Keratinocyte (primary cell): Measurements from ENCODE around the gene TLR10. TPM values are rescaled to one million over a fixed set of nuclear protein-coding genes. Genes with fewer than 3 reads are reported as not detected.

Experiments used
- DNase-seq: peaks from one replicate; pipeline ENCODE4 v3.0.0-alpha.2; 2011; ENCODE audit warnings: low read depth, missing footprints, low spot score
- FAIRE-seq: peaks from 2 replicates; lab custom pipeline; 2011; peaks lifted over from hg19 to GRCh38; lab: Jason Lieb, UNC
- H2AFZ ChIP-seq: 2 replicates; pipeline ENCODE4 v1.6.0; 2012; ENCODE audit warnings: low read length, control low read depth, inconsistent platforms; ENCODE audit not compliant: control insufficient read depth
- H3K27ac ChIP-seq: 2 replicates; pipeline ENCODE4 v1.5.1; 2011; ENCODE audit warnings: low read length; ENCODE audit not compliant: control insufficient read depth, insufficient read depth
- H3K27me3 ChIP-seq: 3 replicates; pipeline ENCODE4 v1.6.0; 2011; ENCODE audit warnings: low read length; ENCODE audit not compliant: control insufficient read depth, insufficient read depth; ENCODE audit errors: extremely low read depth
- H3K36me3 ChIP-seq, 2 experiments: 2 replicates in 1 of 2; 3 replicates in 1 of 2; pipeline ENCODE4 v1.5.1; 2011; ENCODE audit warnings: low read length in 2 of 2, mild to moderate bottlenecking in 1 of 2; ENCODE audit not compliant: control insufficient read depth in 2 of 2, insufficient read depth in 2 of 2; ENCODE audit errors: extremely low read depth in 1 of 2
- H3K4me1 ChIP-seq: 3 replicates; pipeline ENCODE4 v1.5.1; 2011; ENCODE audit warnings: low read length; ENCODE audit not compliant: control insufficient read depth, insufficient read depth; ENCODE audit errors: extremely low read depth
- H3K4me2 ChIP-seq: 3 replicates; pipeline ENCODE4 v1.6.0; 2011; ENCODE audit warnings: low read depth, low read length; ENCODE audit not compliant: control insufficient read depth, insufficient read depth; ENCODE audit errors: extremely low read depth
- H3K4me3 ChIP-seq, 3 experiments: fragments of 200-600 bp in 1 of 3; sonication (generic) in 1 of 3; 2 replicates in 2 of 3; 3 replicates in 1 of 3; pipeline ENCODE4 v1.5.1; 2011 to 2016; ENCODE audit warnings: low read length in 3 of 3, mild to moderate bottlenecking in 3 of 3, control low read depth in 2 of 3, inconsistent platforms in 1 of 3, low read depth in 1 of 3, mixed read lengths in 1 of 3, mixed run types in 1 of 3, moderate library complexity in 1 of 3; ENCODE audit not compliant: control insufficient read depth in 2 of 3, insufficient read depth in 2 of 3; ENCODE audit errors: extremely low read depth in 1 of 3
- H3K79me2 ChIP-seq: 2 replicates; pipeline ENCODE4 v1.6.0; 2012; ENCODE audit warnings: low read length; ENCODE audit not compliant: control insufficient read depth, insufficient read depth
- H3K9ac ChIP-seq: 3 replicates; pipeline ENCODE4 v1.6.0; 2011; ENCODE audit warnings: low read length; ENCODE audit not compliant: control insufficient read depth, insufficient read depth; ENCODE audit errors: extremely low read depth
- H3K9me1 ChIP-seq: 3 replicates; pipeline ENCODE4 v1.6.0; 2011; ENCODE audit warnings: low read length; ENCODE audit not compliant: control insufficient read depth, insufficient read depth; ENCODE audit errors: extremely low read depth
- H3K9me3 ChIP-seq: 2 replicates; pipeline ENCODE4 v1.5.1; 2012; ENCODE audit warnings: low read depth, low read length; ENCODE audit not compliant: control insufficient read depth
- H4K20me1 ChIP-seq: 3 replicates; pipeline ENCODE4 v1.6.0; 2011; ENCODE audit warnings: low read length; ENCODE audit not compliant: control insufficient read depth, insufficient read depth; ENCODE audit errors: extremely low read depth
- EZH2 ChIP-seq: IDR thresholded peaks from one replicate; pipeline ENCODE4 v1.6.1; 2012; ENCODE audit warnings: inconsistent platforms, mild to moderate bottlenecking, low read length, moderate library complexity
- dilution Hi-C: fragments of 300-500 bp; cut with MboI; formaldehyde crosslinking; loops from one replicate; pipeline ENCODE4 v1.7.0; 2020; ENCODE audit warnings: low sequenced_read_pairs; ENCODE audit not compliant: extremely low pct_ligation_motif_present
- polyA plus RNA-seq, 5 experiments: library from polyadenylated mRNA; depleted of rRNA in 3 of 5; stranded (reverse) in 3 of 5; stranded (forward) in 1 of 5; unstranded in 1 of 5; fragments of >200 nt; gene quantifications; 1 replicate in 1 of 5; 2 replicates in 3 of 5; 3 replicates in 1 of 5; pipeline versions ENCODE4 v1.2.1 to v1.2.3, GENCODE V29; 2011 to 2012; ENCODE audit warnings: missing spikeins in 2 of 5, low read depth in 1 of 5, low replicate concordance in 1 of 5
- TF ChIP-seq, protein P1 (sequence below), 3 experiments: IDR thresholded peaks in 1 of 3; conservative IDR thresholded peaks in 1 of 3; optimal IDR thresholded peaks in 1 of 3; 2 replicates in 2 of 3; 3 replicates in 1 of 3; pipeline versions ENCODE3 to v1.5.1; 2011; ENCODE audit warnings: low read length in 3 of 3, mild to moderate bottlenecking in 3 of 3, moderate library complexity in 2 of 3, control low read depth in 1 of 3, inconsistent platforms in 1 of 3; ENCODE audit not compliant: insufficient read depth in 2 of 3; ENCODE audit errors: extremely low read depth in 1 of 3

TLR10 gene
- polyA plus RNA-seq, 1 donor (not counting 4 experiments of a cell fraction or from before 2014, with no cell fraction given), result 0.05 TPM

DNA sequence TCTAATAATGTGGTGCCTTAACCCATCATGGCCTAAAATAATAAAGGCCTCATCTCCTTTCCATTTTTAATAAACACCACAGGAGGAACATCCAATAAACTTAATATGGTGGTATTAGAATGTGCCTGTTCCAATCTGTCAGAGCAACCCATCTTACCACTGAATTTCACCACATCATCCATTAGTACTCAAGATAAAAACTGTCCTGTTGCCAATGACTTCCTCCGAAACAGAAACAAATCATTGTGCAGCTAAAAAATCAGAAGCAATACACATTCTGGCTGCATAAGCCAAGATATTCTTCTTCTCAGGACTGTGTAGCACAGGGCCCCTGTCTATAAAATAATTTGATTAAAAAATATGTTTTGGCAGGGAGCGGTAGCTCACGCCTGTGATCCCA, 18.5 kb downstream of the TLR10 start:
- no peaks in the 10 kb centered on the region for H3K36me3 ChIP-seq
- H3K4me3 ChIP-seq, result no peak overlapping the region
- no peaks in the 10 kb centered on the region for H3K9me1 ChIP-seq
- TF ChIP-seq, protein P1, sequence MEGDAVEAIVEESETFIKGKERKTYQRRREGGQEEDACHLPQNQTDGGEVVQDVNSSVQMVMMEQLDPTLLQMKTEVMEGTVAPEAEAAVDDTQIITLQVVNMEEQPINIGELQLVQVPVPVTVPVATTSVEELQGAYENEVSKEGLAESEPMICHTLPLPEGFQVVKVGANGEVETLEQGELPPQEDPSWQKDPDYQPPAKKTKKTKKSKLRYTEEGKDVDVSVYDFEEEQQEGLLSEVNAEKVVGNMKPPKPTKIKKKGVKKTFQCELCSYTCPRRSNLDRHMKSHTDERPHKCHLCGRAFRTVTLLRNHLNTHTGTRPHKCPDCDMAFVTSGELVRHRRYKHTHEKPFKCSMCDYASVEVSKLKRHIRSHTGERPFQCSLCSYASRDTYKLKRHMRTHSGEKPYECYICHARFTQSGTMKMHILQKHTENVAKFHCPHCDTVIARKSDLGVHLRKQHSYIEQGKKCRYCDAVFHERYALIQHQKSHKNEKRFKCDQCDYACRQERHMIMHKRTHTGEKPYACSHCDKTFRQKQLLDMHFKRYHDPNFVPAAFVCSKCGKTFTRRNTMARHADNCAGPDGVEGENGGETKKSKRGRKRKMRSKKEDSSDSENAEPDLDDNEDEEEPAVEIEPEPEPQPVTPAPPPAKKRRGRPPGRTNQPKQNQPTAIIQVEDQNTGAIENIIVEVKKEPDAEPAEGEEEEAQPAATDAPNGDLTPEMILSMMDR (optimal IDR thresholded peaks at IDR 0.05 in 1 of 3, IDR thresholded peaks at IDR 0.05 in 1 of 3, conservative IDR thresholded peaks at IDR 0.05 in 1 of 3; ENCODE audit: extremely low read depth in 1 of 3, insufficient read depth in 2 of 3, low read length in 3 of 3), result no peak
- TF ChIP-seq EZH2, result no peak
- no peak overlapping the region for H2AFZ ChIP-seq
- FAIRE-seq (no peak), DNase-seq (no peak)
- no peaks in the 10 kb centered on the region for H3K4me1 ChIP-seq
- H4K20me1 ChIP-seq, result no peaks in the 10 kb centered on the region
- dilution Hi-C loops, result no loop called here
- H3K79me2 ChIP-seq, result no peaks in the 10 kb centered on the region
- H3K9me3 ChIP-seq, result no peaks in the 10 kb centered on the region
- H3K27me3 ChIP-seq, result no peaks in the 10 kb centered on the region
- no peak overlapping the region for H3K4me2 ChIP-seq
- H3K9ac ChIP-seq, result no peak overlapping the region
- H3K27ac ChIP-seq, result no peak overlapping the region

DNA sequence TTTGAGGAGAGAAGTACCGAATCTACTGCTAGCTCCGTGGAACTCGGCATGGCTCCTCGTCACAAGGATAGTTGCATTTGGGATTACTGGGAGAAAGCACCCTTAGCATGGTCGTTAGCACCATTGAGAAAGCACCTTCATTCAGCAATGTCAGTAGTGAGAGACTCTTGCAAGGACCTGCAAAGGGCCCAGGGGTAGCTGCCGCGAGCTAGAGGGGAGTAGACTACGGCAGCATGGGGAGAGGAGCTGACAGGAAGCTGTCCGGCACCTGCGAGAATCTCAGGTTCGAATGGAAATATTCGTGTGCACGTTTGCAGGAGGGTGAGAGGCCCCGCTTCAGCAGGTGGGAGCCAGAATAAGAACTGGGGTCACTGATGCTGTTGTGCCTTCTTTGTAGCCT, 20.2 kb downstream of the TLR10 start:
- no peaks in the 10 kb centered on the region for H3K79me2 ChIP-seq
- H3K9ac ChIP-seq, result no peak overlapping the region
- no peaks in the 10 kb centered on the region for H3K36me3 ChIP-seq
- no peak overlapping the region for H3K4me3 ChIP-seq
- H3K4me1 ChIP-seq, result no peaks in the 10 kb centered on the region
- TF ChIP-seq, protein P1 (optimal IDR thresholded peaks at IDR 0.05 in 1 of 3, IDR thresholded peaks at IDR 0.05 in 1 of 3, conservative IDR thresholded peaks at IDR 0.05 in 1 of 3; ENCODE audit: extremely low read depth in 1 of 3, insufficient read depth in 2 of 3, low read length in 3 of 3), result no peak
- no peak for TF ChIP-seq EZH2
- no peaks in the 10 kb centered on the region for H3K9me3 ChIP-seq
- H3K9me1 ChIP-seq, result no peaks in the 10 kb centered on the region
- H3K27ac ChIP-seq, result no peak overlapping the region
- dilution Hi-C loops, result no loop called here
- H2AFZ ChIP-seq, result no peak overlapping the region
- FAIRE-seq (no peak), DNase-seq (no peak)
- H3K4me2 ChIP-seq, result no peak overlapping the region
- no peaks in the 10 kb centered on the region for H3K27me3 ChIP-seq
- no peaks in the 10 kb centered on the region for H4K20me1 ChIP-seq
